ENCODE data around the gene CDKL5. TPM values are rescaled to one million over a fixed set of nuclear protein-coding genes. Genes with fewer than 3 reads are reported as not detected.

CDKL5 gene
- total RNA-seq, result 5.8 and 7.3 TPM in 2 replicates

GRCh38 chrX:18425199-18426003 lies at the start of gene CDKL5:
TSS of gene CDKL5 (plus strand) at chrX:18425608. CDS start at chrX:18507097, 81,489 bp downstream.

GRCh38 chrX:18672008-18672407 lies 246.6 kb downstream of the CDKL5 start, which contains the start of gene RS1:
TSS of gene RS1 (minus strand) at chrX:18672108. CDS start at chrX:18672068, 40 bp downstream.

Other genes with a start within 250 kb of the CDKL5 start
- not detected in 2 replicates for gene BEND2, start 204.7 kb upstream of the CDKL5 start, total RNA-seq
- 0.43 and 1.0 TPM in 2 replicates for gene SCML2, start 70.9 kb upstream of the CDKL5 start, total RNA-seq
- not detected in 2 replicates for gene RS1, start 246.5 kb downstream of the CDKL5 start, total RNA-seq

All from nasal cavity respiratory epithelium epithelial cell of viscerocranial mucosa (primary cell).